Measurements from ENCODE around the gene EGFLAM.

Gene EGFLAM
- 0 to 0.39 (median 0.07) reads per million in 3 experiments for total RNA-seq

GRCh38 chr5:38258319-38259061 lies at the start of gene EGFLAM:
Gene EGFLAM (plus strand): TSS chr5:38258559. CDS start chr5:38258755, 196 bp downstream.
- no peak for DNase-seq

DNA sequence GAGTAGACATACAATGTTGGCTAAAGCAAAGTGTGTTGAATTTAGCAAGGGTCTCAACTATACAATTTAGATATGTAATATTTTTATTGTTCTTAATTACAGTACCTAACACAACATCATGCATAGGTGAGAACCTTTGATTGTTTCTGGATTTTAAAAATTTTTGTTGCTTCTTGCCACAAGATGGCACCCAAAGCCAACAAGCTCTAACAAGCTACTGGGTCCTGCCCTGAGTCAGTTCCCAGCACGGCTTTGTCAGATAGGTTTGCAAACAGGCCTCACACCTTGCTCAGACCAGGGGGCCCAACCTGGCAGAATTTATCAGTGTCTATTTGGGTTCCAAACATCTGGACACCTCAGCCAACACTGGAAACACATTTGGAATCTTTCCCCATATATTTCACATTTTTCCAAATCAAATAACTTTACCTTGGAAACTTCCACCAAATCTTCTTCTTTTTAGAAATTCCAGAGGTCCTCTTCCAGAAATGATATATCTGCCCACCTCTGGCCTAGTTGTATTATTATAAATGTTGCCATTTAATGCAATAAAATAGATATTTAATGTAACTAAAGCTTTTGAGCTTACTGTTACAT lies 49.5 kb upstream of the EGFLAM start:
- no peak for DNase-seq

DNA sequence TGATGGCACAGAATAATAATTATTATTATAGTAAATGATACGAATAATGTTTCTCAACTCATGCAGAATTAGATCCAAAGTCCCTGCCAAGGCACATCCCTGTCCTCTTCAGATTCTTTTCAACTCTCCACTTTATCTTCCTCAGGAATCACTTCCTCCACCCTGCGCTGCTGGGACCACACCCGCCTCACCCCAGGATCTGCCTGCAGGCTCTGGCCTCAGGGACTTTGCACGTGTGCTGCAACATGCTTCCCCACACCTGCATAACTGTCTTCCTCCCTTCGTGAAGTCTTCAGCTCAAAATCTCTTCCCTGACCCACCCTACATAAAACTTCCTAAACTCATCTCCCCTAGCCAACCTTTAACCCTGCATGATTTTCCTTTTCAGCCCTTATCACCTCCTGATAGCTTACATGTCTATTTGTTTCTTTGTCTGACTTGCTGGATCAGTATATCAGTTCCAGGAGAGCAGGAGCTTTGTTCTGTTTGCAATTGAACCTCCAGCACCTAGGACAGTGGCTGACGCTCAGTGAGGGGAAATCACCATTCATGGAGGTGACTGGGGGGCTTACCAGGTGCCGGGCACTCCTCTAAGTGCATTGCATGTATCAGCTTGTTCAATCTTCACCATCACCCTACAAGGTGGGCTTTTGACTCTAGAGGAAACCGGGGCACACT lies 47.5 kb upstream of the EGFLAM start:
- DNase-seq = no peak

DNA sequence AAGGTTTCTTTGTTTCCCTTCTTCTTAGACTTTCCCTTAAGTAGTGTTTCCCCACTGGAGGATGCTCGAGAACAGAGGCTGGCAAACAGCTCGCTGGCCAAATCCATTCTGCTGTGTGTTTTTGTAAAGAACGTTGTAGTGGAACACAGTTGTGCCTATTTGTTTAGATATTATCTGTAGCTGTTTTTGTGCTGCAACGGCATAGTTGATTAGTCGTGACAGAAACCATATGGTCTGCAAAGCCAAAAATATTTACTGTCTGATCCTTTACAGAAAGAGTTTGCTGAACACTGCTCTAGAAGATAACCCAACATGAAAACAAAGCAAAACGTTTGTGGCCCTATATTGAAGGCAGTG lies 47.0 kb upstream of the EGFLAM start:
- DNase-seq = no peak

DNA sequence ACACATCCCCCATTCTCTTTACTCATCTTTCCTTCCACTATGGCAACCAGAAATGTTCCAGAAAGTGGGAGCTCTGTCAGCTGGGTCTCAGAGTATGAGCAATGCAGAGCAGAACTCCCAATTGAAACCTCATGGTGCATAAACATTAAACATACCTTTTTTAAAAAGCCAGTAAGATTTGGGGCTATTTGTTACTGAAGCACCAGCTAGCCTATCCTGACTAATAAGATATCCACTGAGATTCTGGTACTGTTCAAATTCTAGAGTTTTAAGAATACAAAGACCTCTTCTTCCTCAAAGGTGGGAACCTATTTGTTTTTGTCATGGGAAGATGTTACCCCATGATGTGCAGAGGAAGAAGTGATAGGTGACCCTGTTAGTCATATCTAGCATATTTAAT lies 46.1 kb upstream of the EGFLAM start:
- no peak for DNase-seq

DNA sequence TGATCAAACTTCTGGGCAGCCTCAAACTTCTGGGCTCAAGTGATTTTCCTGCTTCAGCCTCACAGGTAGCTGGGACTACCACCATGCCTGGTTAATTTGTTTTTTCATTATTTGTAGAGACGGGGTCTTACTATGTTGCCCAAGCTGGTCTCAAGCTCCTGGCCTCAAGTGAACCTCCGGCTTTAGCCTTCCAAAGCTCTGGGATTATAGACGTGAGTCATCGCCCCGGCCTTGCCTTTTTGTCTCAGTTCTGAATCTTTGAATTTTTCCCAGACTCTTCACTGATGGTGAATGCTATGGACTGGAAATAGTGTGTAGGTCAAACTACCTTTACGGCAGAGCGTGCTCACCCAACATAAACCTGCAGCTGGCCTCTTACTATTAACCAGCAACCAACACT lies 32.3 kb upstream of the EGFLAM start:
- DNase-seq = no peak

GRCh38 chr5:38228914-38229313 lies 29.4 kb upstream of the EGFLAM start:
- DNase-seq = no peak

DNA sequence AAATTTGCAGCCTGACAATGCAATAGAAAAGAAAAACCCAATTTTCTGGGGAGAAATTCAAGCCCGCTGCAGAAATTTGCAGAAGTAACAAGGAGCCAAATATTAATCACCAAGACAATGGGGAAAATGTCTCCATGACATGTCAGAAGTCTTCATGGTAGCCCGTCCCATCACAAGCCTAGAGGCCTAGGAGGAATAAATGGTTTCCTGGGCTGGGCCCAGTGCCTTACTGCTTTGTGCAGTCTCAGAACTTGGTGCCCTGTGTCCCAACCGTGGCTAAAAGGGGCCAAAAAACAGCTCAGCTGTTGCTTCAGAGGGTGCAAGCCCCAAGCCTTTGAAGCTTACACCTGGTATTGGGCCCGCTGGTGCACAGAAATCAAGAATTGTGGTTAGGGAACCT lies 23.6 kb upstream of the EGFLAM start:
- no peak for DNase-seq

GRCh38 chr5:38237681-38238080 lies 20.7 kb upstream of the EGFLAM start:
- DNase-seq = no peak

DNA sequence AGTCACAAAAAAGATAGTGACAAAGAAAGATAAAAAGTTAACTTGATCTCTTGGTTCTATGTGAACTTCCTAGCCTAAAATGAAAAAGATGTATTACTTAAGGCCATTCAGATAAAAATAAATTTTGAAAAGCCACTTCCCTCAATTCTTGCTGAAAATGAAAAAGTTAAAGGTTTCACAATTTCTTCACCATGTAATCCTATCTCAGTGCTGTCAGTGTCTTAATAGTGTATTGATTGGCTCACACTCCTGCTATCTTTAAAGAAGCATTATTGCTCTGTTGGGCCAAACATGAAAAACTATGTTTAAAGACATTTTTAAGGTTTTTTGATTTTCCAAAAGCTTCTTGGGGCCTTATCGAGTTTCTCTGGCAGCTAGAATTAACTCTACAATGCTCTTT lies 18.1 kb upstream of the EGFLAM start:
- DNase-seq = no peak

- no peak for DNase-seq
Observed at GRCh38 chr5:38241655-38242054, 16.7 kb upstream of the EGFLAM start.

DNA sequence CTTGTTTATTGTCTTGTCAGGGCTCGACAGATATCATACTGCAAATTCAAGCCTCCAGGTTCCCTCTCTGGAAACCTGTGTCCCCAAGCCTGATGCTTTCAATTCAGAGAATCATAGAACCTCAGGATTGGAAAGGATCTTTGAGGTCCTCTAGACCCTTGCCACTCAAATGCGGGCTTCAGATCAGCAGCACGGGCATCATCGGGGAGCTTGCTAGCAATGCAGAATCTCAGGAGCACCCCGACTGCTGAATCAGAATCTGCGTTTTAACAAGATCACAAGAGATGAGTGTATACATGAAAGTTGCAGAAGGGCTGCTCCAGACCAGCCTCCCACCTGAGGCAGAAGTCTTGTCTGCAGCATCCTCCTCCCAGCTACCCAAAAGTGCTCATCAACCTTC lies 13.1 kb upstream of the EGFLAM start:
- DNase-seq = no peak

DNA sequence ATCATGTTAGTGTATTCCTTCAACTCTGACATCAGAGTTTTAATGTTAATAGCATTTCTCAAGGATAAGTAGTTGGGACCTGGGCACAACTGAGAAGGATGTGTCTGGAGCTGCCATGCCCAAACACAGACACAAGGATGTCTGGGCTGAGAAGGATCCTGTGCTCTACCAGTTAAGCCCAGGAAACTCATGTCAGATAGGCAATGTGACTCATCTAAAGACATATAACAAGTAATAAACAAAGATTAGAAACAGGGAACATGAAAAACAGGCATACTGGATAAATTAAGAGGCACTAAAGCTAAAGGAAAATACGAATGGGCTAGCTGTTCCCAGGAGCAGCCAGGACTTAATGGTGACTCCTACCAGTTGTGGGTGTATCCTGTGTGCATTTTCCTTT lies 9.1 kb upstream of the EGFLAM start:
- no peak for DNase-seq

GRCh38 chr5:38249812-38250211 lies 8.5 kb upstream of the EGFLAM start:
- no peak for DNase-seq

DNA sequence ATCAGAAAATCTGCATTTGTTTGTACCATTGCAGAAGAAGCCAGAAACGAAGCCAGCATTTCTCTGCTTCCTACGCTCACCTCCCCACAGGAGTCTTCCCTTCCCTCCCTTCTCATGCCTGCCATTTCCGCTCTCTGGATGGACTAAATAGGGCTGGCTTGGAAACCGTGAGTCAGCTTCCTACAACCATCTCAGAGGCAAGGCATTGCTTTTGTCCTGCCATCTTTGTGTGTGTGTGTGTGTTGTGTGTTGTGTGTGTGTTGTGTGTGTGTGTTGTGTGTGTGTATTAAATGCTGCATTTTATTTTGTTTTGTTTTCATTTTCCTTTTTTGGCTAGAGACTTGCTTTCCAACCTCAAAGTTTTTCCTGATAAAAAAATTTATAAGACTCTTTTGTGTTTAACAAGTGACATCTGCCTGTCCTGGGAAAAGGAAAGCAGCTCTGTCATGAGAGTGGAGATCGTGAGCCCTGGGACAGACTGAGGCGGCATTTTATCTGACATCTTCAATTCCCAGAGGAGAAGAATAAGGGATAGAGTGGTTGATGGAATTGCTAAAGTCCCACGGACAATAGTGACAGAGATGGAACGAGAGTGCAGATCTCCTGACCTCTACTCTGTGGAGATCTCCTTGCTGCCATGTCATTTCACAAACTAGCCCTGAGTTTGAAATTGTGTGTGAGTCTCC lies 7.5 kb upstream of the EGFLAM start:
- no peak for DNase-seq

- DNase-seq = no peak
Observed at GRCh38 chr5:38253759-38254158, 4.6 kb upstream of the EGFLAM start.

DNA sequence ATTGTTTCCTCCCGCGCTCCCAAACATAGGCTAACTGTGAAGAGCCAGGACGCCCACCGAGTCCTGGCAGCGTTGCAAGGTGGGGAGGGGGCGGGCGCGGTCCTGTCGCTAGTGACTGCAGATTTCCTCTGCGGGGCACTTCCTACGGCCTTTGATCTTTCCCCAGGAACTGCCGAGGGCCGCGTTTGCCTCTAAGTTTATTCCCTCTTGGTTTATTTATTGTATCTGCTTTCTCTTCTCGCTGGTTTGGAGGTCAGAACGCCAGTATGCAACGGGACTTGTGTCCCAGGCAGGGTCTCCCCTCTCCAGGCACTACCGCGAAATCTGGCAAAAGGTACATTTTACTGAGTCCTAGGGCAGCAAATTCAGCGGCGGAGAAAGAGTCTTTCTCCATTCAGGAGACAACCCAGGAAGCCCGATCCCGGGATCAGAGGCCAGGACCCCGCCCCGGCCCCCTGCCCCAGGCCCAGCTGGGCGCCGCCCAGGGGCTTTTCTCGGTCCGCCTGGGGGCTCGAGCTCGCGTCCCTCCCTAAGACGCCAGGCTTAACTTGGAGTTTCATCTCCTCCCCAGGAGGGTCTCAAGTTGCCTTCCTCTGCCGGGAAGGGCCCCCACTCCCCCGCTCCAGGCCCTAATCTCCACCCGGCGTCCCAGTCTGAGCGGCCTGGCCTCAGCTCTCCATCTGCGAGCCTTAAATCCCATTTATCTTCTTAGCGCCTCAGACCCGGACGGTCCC lies 884 bp upstream of the EGFLAM start:
- no peak for DNase-seq

- no peak for DNase-seq
Observed at GRCh38 chr5:38258042-38258318, 379 bp upstream of the EGFLAM start.

GRCh38 chr5:38259062-38259808 lies 876 bp downstream of the EGFLAM start:
- no peak for DNase-seq

- no peak for DNase-seq
Observed at GRCh38 chr5:38259809-38260160, 1.4 kb downstream of the EGFLAM start.

GRCh38 chr5:38263983-38264382 lies 5.6 kb downstream of the EGFLAM start:
- DNase-seq = no peak

- no peak for DNase-seq
Observed at GRCh38 chr5:38265546-38266179, 7.3 kb downstream of the EGFLAM start.
